GM19452 (cell line): ENCODE data around the gene KLHL41.
"Not testable (repeated sequence)": the region's sequence is repeated elsewhere in the genome, so short reads cannot be mapped to it uniquely, and the experiment has no call there.

Source experiments
- ATAC-seq: cut with Tn5 transposase; IDR thresholded peaks from one replicate; pipeline ENCODE4 v1.9.1; 2021; ENCODE audit not compliant: unreplicated experiment

Gene KLHL41

DNA sequence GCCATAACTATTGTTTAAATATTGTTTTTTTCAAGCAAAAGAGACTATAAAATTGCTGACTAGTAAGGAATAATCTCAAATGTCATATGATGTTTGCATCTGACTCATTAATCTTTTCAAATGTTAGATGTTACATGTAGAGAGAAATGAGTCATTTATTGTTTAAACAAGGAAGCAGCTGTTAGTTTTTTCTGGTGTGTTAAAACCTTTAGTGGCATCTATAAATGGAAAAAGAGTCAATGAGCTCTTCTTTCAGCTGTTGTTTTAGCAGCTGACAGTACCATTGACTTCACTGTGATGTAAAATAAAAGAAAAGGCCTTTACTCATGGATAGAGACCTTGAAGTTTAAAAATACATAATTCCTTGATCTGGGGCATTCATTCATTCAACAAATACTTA, 1.8 kb upstream of the KLHL41 start:
- no peak for ATAC-seq

DNA sequence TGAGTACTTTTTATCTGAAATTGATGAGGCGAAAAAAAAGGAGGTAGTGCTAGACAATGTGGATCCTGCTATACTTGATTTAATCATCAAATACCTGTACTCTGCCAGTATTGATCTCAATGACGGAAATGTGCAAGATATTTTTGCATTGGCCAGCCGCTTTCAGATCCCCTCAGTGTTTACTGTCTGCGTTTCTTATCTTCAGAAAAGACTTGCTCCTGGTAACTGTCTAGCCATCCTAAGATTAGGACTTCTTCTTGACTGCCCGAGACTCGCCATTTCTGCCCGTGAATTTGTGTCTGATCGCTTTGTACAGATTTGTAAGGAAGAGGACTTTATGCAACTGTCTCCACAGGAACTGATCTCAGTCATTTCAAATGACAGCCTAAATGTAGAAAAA, 453 bp downstream of the KLHL41 start:
- ATAC-seq: no peak

DNA sequence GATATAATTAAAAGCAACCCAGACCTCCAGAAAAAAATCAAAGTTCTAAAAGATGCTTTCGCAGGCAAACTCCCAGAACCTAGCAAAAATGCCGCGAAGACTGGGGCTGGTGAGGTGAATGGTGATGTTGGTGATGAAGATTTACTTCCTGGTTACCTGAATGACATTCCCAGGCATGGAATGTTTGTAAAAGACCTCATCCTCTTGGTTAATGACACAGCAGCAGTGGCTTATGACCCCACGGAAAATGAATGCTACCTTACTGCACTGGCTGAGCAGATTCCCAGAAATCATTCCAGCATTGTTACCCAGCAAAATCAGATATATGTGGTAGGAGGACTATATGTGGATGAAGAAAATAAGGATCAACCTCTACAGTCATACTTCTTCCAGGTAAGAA, 994 bp downstream of the KLHL41 start:
- no peak for ATAC-seq

DNA sequence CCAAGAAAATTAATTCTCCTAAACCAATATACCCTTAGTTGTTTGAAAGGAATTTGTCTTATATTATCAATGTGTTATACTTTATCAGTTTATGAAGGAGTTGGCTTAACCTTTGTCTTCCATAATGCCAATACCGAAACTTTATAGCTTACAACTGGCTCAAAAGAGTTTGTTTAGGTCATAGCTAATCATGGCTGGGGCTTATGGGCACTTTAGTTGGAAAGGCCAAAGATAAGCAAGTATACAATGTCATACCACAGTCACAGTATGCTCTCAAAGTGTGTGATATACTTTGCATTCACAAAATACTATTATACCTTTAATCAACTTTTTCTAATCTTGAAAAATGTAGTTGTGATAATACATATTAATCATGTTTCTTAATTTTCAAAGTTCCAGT, 2.3 kb downstream of the KLHL41 start:
- ATAC-seq: no peak

DNA sequence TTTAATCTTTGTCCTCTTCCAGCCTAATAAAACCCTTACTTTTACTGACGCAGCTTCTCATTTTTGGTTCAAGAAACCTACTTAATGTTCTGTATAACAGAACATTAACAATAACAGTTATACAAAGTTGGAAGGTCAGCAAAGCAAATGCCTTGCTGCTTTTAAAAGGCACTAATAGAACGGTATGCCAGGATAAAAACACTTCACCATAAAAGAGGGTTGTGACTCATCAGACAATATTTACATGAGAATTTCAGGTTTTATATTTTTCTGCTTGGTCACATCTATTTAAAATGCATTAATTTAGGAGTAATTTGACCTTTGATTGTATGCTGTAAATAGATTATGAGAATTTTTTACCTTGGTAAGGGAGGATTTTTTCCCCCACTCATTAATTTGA, 3.0 kb downstream of the KLHL41 start:
- no peak for ATAC-seq

DNA sequence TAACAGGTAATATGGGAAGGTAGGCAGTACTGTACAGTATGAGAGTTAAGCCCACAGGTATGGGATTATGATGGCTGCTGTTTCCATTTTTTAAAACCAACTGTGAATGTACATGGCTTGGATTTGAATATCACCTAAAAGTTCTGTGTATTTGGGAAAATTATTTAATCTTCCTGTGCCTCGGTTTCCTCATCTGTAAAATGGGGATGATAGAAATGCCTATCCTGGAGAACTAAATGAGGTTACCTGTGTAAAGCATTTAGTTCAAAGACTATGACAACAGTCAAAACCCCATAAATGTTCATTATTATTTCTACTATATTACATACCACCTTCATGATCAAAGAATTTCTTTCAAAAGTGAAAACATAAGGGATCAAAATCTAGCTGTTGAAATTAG, 3.6 kb downstream of the KLHL41 start:
- ATAC-seq: no peak

DNA sequence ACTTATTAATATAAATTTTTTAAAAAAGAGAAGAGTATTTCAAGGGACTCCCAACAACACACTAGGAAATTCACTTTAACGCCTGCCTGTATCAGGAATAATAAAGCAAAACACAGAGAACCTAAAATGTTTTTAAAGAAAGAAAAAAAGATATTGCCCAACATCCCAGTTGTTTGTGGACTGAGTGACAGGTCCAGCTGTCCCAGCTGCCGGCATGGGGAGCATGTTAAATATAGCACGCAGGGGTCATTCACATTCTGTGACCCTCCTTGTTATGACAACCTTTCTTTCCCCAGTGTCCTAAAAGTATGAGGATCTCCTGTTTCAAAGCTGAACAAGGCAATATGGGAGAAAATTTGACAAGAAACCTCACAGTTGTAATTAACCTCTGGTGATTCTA, 4.4 kb downstream of the KLHL41 start:
- no peak for ATAC-seq

DNA sequence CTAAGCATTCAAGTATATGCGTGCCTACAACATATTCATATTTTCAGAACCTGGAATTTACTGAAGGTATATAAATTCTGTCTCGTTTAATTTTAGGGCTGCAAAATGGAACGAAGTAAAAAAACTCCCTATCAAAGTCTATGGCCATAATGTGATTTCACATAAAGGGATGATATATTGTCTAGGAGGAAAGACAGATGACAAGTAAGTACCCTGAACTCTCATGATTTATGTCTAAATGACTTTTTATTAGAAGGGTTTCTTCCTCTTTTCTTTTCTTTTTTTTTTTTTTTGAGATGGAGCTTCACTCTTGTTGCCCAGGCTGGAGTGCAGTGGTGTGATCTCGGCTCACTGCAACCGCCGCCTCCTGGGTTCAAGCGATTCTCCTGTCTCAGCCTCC, 5.3 kb downstream of the KLHL41 start:
- not testable (repeated sequence) for ATAC-seq

DNA sequence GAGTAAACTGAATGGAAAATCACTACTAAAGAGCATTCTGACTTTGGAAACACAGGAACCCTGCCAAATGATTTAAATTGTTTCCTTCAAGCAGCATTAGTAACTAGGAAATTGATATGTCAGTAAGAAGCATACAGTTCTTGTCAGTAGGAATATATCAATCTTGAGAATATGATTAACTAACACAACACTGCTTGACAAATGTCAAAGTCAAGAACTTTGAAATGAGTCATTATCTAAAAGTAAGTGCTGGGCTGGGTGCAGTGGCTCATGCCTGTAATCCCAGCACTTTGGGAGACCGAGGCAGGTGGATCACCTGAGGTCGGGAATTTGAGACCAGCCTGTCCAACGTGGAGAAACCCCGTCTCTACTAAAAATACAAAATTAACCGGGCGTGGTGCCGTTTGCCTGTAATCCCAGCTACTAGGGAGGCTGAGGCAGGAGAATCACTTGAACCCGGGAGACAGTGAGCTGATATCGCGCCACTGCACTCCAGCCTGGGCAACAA, 7.0 kb downstream of the KLHL41 start:
- ATAC-seq: not testable (repeated sequence)

DNA sequence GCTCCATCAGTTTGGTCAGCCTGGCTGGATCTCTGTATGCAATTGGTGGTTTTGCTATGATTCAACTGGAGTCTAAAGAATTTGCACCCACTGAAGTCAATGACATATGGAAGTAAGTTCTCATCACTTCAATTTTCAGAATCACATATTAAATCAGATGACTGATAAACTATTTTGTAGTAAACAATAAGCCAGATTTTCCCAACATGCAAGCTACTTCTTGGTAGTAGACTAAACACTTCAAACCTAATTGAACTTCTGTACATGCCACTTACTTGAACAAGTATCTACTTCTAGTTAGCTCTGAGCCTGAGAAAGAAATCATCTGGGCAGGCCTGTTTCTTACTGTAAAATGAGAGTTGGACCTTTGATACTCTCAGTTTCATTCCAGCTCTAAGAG, 11.4 kb downstream of the KLHL41 start:
- ATAC-seq: no peak

DNA sequence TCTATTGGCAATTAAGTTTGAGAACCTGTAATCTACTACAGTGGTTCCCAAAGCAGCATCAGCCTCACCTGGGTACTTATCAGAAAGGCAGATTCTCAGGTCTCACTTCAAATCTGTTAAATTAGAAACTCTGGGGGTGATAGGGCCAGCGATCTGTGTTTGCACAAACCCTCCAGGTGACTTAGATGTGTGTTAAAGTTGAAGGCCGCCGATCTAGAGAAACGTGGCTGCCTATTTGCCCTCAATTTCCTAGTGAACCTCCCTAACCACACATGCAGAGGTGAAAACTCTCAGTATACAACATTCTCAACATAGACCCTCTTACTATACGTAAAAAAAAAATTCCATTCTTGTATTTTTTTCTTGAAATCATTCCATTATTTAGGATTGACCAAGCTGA, 14.2 kb downstream of the KLHL41 start:
- no peak for ATAC-seq

DNA sequence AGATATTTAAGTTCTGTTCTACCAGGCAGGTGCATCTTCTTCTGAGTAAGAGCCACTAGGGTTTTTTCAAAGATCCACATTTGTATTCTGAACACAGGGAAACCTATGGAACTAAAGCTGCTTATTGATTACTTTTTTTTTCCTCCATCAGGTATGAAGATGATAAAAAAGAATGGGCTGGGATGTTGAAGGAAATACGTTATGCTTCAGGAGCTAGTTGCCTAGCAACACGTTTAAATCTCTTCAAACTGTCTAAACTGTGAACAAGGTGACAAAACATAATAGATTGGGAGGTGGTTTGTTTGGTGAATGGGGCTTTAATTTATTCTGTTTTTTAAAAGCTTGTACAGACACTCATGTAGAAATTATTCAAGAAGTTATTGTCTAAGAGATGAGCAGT, 15.9 kb downstream of the KLHL41 start:
- no peak for ATAC-seq

DNA sequence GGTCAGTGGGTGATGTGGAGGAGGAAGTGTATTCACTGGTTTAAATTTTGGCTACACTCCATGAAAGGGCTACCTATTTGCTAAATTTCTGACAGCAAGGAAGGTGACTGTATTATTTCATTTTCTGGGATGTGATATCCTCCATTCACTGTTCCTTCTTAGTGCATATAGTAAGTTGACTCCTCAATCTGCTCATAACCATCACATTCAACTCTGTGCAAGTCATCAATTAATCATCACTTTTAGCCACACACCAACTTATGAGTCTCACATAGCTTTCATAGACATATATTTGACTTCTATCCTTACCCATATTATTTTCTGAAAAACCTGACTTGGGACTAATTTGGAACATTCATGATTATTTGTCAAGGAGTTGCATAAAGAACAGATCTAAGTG, 16.9 kb downstream of the KLHL41 start:
- no peak for ATAC-seq

DNA sequence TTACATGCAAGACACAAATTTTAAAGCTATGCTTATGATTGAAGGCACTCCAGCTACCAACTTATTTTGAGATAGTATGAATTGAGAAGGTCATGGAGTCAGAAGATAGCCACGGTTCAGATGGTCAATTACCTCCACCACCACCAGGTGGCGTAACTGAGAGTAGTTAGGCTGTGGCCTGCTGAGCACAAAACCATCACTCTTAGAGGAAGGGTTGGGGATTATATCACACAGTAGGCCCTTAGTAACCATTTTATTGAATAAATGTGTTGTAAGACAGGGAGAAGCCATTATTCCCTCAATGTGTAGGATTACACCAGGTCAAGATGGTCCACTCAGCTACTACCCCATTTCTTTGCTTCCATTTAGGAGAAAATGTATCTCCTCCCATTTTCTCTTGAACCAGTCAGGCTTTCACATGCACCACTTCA, 18.8 kb downstream of the KLHL41 start:
- ATAC-seq: no peak

DNA sequence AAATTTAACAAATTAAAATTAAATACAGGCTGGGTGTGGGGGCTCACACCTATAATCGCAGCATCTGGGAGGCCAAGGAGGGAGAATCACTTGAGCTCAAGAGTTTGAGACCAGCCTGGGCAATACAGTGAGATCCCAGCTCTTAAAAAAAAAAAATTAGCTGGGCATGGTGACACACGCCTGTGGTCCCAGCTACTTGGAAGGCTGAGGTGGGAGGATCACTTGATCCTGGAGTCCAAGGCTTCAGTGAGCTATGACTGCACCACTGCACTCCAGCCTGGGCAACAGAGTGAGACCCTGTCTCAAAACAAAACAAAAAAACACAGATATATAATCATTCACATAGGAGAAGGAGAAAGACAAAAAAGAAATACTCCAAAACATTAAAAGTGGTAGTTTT, 30.0 kb downstream of the KLHL41 start:
- not testable (repeated sequence) for ATAC-seq

DNA sequence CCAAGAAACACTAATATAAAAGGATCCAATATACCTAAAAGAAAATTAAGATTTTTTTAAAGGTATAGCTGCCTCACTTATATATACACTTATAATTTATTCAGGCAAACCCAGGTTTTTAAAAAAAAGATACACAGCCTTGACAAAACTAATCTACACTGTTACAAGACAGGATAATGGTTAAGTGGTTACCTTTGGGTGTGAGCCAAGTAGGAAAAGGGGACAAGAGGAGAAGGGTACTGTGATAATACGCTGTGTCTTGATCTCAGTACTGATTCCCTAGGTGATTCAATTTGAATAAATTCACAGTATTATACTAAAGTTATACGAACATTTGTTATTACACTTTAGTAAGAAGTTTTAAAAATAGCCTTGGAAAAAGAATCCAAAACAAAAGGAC, 30.6 kb downstream of the KLHL41 start:
- no peak for ATAC-seq

DNA sequence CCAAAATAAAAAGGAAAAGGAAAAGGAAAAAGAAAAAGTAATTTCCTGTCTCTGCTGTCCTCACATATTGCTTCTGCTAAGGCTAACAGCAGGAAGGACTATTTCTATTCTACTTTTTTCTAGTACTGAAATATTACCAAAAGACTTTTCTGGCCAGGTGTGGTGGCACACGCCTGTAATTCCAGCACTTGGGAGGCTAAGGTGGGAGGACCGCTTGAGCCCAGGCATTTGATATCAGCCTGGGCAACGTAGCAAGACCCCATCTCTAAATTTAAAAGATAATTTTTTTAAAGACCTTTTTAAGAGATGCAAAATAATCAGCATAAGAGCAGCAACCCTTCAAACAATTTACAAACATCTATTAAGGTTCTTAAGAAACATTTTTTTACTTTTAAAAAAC, 32.9 kb downstream of the KLHL41 start:
- no peak for ATAC-seq

DNA sequence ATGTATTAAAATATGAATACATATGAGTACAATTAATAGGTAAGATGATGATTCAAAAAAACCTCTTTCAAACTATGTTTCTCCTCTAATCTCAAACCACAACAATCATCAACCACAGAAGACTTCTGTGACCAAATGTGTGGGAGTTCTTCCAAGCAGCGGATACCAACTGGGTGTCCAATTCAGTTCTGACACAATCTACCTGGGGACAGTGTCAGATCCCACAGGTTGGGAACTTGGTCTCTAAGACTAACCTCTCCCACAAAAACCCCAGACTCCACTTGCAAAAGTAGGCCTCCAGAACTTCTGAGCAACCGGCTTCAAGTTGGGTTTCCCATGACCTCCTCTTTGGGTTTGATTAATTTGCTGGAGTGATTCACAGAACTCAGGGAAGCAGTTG, 37.3 kb downstream of the KLHL41 start:
- no peak for ATAC-seq

DNA sequence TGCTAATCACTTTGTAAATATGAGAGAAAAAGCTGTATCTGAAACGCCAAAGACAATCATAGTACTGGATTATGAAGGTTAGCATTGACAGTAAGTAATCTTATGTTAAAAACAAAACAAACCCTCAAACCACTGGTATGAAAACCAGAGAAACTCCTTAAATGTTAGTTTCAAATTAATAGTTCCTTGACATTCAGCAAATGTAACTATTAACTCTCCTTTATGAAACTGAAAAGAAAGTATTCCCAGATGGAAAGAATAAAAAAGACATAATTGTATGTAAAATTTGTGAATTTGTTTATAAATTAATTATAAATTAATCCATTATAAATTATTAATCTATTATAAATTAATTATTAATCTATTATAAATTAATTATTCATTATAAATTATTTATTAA, 51.9 kb downstream of the KLHL41 start:
- no peak for ATAC-seq

DNA sequence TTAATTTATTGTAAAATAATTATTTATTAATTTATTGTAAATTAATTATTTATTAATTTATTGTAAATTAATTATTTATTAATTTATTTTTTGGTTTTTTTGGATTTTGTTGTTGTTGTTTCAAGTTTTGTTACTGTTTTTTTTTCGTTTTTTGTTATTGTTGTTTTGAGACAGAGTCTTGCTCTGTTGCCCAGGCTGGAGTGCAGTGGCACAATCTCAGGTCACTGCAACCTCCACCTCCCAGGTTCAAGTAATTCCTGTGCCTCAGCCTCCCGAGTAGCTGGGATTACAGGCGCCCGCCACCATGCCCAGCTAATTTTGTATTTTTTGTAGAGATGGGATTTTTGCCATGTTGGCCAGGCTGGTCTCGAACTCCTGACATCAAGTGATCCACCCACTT, 52.6 kb downstream of the KLHL41 start:
- not testable (repeated sequence) for ATAC-seq

DNA sequence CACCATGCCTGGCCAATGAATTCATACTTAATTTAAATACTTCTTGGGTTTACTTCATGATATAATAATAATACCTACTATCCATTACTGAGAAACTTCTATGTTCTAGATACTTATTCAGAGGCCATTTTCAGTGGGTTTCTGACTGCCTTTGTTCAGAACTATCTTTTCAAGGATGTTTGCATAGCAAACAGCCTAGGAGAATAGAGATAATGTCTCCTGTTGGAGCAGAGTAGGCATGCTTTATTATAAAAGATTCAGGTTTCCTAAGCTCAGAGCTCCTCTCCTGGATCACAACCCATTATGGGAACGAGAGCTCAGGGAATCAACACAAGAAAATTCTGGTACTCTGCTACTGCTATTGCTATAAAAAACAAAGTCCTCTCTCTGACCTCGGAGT, 53.0 kb downstream of the KLHL41 start:
- ATAC-seq: no peak

DNA sequence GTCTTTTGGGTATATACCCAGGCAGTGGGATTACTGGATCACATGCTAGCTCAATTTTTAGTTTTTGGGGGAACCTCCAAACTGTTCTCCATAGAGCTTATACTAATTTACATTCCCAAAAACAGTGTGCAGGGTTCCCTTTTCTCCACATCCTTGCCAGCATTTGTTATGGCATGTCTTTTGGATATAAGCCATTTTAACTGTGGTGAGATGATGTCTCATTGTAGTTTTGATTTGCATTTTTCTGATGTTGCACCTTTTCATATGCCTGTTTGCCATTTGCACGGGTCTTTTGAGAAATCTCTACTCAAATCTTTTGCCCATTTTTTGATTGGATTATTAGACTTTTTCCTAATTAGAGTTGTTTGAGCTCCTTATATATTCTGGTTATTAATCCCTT, 56.2 kb downstream of the KLHL41 start:
- no peak for ATAC-seq

DNA sequence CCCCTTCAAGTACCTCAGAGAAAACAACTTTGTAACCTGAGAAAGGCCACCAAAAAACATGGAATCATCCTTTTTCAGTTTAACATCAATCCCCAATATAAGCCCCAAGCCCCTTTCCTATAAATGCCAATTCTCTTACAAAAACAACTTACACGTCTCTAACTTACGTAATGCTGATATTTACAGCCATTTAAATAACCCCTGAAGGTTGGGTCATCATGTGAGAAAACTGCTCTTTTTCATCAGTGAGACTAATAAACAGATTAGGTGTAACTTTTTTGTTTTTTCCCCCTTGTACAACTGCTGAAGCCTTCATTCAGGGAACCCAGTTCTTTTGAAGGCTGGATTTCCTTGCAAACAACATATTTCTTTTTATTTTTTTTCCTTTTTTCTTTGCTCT, 60.4 kb downstream of the KLHL41 start:
- ATAC-seq: no peak

DNA sequence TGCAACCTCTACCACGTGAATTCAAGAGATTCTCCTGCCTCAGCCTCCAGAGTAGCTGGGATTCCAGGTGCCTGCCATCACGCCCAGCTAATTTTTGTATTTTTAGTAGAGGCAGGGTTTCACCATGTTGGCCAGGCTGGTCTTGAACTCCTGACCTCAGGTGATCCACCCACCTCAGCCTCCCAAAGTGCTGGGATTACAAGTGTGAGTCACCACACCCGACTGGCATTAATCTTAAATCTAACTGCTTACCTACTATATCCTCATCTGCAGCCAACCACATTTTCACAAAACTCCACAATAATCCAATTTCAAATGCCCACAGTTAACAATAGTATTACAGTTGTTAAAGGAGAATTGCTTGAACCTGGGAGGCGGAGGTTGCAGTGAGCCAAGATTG, 61.2 kb downstream of the KLHL41 start:
- not testable (repeated sequence) for ATAC-seq
